Measurements from ENCODE around the gene MEG3.

The MEG3 gene

GRCh38 chr14:100857233-100857922, 31.5 kb downstream of the MEG3 start:
- no peak for TF ChIP-seq CTCF (conservative IDR thresholded peaks at IDR 0.05; ENCODE audit: low read depth, low read length)
- no peak overlapping the region for H3K4me3 ChIP-seq (ENCODE audit: low read length)
- no peak for DNase-seq (ENCODE audit: low read depth)

- no peak for TF ChIP-seq CTCF (conservative IDR thresholded peaks at IDR 0.05; ENCODE audit: low read depth, low read length)
- no peak for DNase-seq (ENCODE audit: low read depth)
- H3K4me3 ChIP-seq (ENCODE audit: low read length), result no peak overlapping the region
Measured at GRCh38 chr14:100857923-100858837, 32.3 kb downstream of the MEG3 start.

- DNase-seq (ENCODE audit: low read depth), result no peak
- H3K4me3 ChIP-seq (ENCODE audit: low read length), result no peak overlapping the region
- no peak for TF ChIP-seq CTCF (conservative IDR thresholded peaks at IDR 0.05; ENCODE audit: low read depth, low read length)
Measured at GRCh38 chr14:100858838-100859220, 32.9 kb downstream of the MEG3 start.

- TF ChIP-seq CTCF (conservative IDR thresholded peaks at IDR 0.05; ENCODE audit: low read depth, low read length), result no peak
Measured at GRCh38 chr14:100859781-100860180, 33.9 kb downstream of the MEG3 start.

GRCh38 chr14:100860556-100861187, 34.8 kb downstream of the MEG3 start:
- no peak overlapping the region for H3K4me3 ChIP-seq (ENCODE audit: low read length)
- TF ChIP-seq CTCF (conservative IDR thresholded peaks at IDR 0.05; ENCODE audit: low read depth, low read length), result no peak
- DNase-seq (ENCODE audit: low read depth), result no peak

More at GRCh38 chr14:100859781-100860180, 33.9 kb downstream of the MEG3 start:
- no peak for DNase-seq (ENCODE audit: low read depth)
- no peak overlapping the region for H3K4me3 ChIP-seq (ENCODE audit: low read length)

- TF ChIP-seq CTCF (conservative IDR thresholded peaks at IDR 0.05; ENCODE audit: low read depth, low read length), result no peak
- DNase-seq (ENCODE audit: low read depth), result no peak
Measured at GRCh38 chr14:100861188-100861936, 35.4 kb downstream of the MEG3 start.

More at GRCh38 chr14:100861188-100861936, 35.4 kb downstream of the MEG3 start:
- H3K4me3 ChIP-seq (ENCODE audit: low read length), result no peak overlapping the region

Measured in retinal pigment epithelial cell (primary cell).